T-helper 9 cell (primary cell): Measurements from ENCODE around the gene FBXL17.
"Not testable (repeated sequence)": the region's sequence is repeated elsewhere in the genome, so short reads cannot be mapped to it uniquely, and the experiment has no call there.

Experiments
- DNase-seq: peaks from one replicate; pipeline ENCODE4 v3.0.0-alpha.2; 2020
- total RNA-seq, 2 donors: gene quantifications; one replicate each; lab custom pipeline; 2026; lab: John Stamatoyannopoulos, UW

Gene FBXL17
- total RNA-seq, result 26.3 to 30.6 reads per million in 2 donors

DNA sequence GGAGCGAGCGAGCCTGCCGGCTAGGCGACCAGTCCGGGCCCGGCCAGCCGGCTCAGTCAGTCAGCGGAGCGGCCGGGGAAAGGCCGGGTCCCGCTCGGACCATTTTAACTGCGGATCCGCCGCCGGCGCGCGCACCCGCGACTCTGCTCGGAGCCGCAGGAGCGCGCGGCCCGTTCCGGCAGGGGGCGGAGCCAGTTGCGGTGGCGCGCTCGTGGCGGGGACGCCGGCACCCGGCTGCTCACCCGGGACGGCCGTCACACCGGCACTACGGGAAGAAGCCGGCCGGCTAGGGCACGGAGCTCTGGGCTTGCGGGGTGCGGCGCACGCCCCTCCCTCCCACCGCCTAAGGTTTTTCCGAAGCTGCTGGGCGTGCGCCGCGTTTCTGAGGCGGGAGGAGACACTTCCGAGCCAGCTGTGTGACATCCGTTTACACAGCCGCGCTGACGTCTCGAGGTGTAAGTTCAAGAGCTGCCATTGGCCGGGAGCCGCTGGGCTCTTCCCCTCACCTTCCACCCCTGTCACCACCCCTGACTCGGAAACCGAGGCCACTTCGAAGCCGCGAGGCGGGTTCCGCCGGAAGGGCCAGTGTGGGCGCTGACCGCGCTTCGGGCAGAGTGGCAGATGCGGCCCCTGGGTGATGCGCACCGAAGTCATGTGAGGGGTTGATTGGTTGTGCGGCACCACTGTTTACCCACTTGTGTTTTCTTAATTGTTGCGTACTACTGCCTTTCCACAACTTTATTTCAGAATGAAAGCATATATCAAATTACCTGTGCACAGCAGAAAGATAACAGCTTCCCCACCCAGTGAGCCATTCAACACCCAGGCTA, at the start of gene FBXL17:
Gene FBXL17 (minus strand): TSS at position 145 of the 830 bp plus-strand sequence.
- DNase-seq, result peak; percentile 85

DNA sequence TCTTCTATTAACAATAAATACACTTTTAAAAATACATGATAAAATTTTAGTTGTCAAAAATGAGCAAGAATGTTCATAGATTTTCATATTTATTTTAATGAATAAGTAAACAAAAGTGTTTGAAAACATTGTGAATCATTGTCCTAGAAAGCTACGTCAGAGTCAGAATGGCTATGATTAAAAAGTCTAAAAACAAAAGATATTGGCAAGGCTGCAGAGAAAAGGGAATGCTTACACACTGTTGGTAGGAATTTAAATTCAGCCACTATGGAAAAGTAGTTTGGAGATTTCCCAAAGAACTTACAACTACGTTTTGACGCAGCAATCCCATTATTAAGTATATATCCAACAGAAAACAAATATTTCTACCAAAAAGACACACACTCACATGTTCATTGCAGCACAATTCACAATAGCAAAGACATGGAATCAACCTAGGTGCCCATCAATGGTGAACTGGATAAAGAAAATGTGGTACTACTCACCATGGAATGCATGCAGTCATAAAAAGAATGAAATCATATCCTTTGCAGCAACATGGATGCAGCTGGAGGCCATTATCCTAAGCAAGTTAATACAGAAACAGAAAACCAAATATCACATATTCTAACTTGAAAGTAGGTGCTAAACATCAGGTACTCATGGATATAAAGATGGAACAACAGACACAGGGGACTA, 49.2 kb upstream of the FBXL17 start:
- DNase-seq, result no peak

GRCh38 chr5:108421713-108422112, 39.8 kb upstream of the FBXL17 start:
- DNase-seq, result no peak

DNA sequence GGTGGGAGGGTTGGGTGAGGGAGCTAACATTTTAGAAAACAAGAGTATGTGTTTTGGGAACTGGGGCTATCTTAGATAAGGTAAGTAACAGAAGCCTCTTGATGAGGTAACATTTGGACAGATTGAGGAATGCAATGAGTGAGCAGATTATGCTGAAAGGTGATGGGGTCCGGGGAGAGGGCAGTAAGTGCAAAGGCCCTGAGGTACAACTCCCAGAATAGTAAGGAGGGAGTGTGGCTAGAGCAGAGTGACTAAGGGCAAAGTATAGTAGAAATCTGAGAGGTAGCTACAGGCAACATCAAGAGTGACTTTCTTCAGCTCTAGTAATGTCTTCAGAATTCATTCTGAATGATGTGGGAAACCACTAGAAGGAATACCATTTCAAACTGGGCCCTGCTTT, 38.9 kb upstream of the FBXL17 start:
- no peak for DNase-seq

DNA sequence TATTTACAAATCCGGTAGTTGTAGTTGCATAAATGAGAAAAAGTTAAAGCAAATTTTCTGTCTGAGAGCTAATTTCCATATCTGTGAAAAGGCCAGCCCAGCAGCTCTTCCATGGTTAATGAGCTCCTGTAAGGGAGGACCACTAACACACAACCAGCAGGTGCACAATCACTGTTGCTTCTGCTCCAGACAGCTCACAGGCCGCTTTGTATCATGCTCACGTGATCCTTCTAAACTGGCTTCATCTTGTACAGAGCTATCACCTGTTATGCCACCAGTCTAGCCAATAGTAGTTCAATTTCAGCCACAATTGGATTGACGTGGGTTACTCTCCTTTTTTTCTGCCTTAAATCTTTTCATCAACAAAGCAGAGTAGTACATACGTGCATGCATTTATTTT, 38.3 kb upstream of the FBXL17 start:
- no peak for DNase-seq

DNA sequence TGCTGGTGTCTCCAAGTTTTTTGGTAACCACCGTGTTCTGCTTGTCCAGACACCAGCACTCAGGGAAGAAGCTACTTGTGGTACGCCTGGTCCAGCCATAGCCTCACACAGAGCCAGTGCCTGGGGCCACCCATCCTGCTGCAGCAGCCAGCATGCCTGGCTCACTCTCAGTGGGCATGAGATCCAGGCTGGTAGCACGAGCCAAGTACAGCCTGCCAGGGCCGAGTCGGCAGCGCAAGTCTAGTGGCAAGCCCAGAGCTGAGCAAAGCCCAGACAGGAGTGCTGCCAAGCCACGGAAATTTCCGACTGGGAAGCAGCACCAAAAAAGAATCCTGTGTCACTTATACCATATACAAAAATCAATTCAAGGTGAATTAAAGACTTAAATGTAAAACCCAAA, 36.3 kb upstream of the FBXL17 start:
- DNase-seq, result no peak

DNA sequence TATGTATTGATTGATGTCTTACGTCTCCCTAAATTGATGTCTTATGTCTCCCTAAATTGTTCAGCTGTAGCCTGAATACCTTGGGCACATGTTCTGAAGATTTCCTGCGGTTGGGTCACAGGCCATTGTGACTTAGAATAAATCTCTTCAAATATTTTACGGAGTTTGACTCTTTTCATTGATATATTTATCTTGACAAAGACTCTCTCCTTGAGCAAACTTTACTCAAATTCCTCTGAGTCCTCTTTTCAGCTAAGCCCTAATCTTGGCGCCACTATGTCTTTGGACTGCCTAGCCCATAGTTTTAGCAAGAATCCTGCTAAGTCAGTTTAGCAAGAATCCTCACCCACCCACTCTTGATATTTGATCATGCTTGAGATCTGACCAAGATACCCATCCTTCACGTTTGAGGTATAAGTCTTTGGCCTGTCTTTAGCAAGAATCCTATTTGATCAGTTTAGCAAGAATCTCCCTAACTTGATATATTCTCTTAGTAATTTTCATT, 35.3 kb upstream of the FBXL17 start:
- DNase-seq, result no peak

GRCh38 chr5:108415726-108416125, 33.8 kb upstream of the FBXL17 start:
- no peak for DNase-seq

- no peak for DNase-seq
Measured at GRCh38 chr5:108409786-108410185, 27.9 kb upstream of the FBXL17 start.

DNA sequence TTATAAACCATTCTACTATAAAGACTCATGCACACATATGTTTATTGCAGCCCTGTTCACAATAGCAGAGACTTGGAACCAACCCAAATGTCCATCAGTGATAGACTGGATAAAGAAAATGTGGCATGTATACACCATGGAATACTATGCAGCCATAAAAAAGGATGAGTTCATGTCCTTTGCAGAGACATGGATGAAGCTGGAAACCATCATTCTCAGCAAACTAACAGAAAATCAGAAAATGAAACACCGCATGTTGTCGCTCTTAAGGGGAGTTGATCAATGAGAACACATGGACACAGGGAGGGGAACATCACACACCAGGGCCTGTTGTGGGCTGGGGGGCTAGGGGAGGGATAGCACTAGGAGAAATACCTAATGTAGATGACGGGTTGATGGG, 23.3 kb upstream of the FBXL17 start:
- not testable (repeated sequence) for DNase-seq

DNA sequence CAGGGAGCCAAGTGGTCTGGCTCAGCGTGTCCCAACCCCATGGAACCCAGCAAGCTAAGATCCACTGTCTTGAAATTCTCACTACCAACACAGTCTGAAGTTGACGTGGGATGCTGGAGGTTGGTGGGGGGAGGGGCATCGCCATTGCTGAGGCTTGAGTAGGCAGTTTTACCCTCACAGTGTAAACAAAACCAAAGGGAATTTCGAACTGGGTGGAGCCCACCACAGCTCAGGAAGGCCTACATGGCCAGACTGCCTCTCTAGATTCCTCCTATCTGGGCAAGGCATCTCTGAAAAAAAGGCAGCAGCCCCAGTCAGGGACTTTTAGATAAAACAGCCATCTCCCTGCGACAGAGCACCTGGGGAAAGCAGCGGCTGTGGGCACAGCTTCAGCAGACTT, 17.1 kb upstream of the FBXL17 start:
- no peak for DNase-seq

DNA sequence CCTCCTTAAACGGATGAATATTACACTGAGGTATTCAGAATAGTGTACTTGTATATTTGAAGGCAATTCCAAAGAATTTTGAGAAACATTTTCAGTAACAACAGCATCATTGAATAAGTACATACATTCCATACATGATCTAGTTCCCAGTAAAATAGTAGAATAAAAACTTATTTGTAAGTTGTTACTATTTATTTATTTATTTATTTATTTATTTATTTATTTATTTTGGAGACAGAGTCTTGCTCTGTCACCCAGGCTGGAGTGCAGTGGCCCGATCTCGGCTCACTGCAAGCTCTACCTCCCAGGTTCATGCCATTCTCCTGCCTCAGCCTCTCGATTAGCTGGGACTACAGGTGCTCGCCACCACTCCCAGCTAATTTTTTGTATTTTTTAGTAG, 14.9 kb upstream of the FBXL17 start:
- not testable (repeated sequence) for DNase-seq

DNA sequence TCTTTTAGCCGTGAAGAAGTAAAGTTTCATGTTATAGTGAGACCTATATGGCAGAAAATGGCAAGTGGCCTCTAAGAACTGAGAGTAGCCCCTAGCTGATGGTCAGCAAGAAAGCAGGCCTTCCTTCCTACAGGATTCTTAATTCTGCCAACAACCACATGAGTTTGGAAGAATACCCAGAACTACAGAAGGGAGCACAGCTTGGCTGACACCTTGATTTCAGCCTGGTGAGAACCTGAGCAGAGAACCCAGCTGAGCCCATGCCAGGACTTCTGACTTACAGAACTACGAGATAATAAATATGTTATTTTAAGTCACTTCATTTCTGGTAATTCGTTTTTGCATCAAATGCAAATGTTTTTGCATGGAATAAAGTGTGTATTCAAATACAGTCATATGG, 5.9 kb upstream of the FBXL17 start:
- no peak for DNase-seq

DNA sequence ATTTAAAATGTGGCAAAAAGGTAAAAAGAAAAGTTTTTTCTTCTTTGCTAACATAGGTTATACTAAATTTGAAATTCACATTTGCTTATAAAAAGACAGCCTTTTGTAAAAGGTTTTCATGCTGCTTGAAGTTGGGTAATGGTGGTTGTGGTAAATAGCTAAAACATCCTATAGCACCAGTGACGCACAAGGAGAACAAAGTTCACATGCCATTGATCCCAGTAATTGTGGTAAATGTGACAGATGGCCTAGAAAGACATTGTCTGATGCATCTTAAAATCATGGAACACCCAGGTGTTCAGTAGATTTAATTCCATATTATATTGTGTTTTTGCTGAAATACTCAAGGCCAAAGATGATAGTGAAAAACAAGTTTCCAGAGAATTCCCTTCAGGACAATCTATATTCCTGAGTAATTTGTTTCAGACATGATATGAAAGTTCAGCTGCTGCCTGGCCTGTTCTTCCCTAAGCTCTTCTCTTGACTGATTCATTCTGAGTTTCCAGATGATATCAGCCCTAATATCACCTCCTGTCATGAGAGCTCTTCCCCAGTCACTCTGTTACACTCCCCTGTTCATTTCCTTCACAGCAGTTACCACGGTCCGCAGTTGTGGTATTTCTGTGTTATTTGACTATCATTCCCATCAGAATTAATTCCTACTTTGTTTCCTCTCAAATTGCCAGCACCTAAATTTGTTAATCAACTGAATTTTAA, 4.6 kb upstream of the FBXL17 start:
- DNase-seq, result no peak

DNA sequence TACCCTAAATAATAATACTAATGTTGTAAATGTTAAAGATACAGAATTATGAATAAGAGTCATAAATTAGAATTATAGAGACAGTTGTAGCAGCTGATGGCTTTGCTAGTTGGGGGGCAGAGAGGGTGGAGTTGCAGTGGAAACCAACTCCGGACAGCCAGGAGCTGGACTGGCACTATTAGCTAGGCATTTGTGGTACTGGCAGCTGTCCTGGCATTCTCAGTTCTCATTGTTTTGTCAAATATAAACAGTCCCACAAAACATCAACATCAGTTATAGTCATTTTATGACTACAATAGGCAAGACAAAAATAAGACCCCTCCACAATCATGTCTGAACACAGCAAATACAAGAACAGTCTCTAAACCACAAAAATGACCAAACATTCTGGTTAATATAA, 2.8 kb upstream of the FBXL17 start:
- DNase-seq, result no peak

DNA sequence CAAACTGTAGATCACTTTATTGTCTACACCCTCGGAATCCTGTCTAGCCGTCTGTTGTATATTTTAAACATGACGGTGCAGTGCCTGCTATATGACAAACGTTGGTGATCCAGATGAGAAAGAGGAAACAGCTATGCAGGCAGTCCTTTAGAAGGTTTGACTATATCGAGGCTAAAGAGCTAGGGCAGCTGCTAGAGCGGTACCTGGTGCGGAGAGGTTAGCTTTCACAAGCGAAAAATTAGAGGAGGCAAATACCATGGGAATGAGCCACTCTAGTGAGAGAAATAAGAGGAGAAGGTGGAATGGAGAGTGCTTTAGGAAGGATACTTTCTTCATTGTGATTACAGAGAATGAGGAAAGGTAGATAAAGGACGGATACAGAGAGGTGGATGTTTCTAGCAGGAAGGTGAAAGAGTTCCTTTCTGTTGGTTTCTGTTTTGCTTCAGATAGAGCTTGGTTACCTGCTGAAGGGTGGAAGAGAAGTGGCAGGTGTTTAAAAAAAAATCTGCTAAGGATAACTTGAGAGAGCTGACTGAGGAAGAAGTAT, 959 bp upstream of the FBXL17 start:
- DNase-seq, result no peak

GRCh38 chr5:108381350-108381953, 446 bp downstream of the FBXL17 start:
- DNase-seq, result peak; percentile 69

GRCh38 chr5:108380531-108381349, 1.2 kb downstream of the FBXL17 start:
- peak; percentile 50 for DNase-seq

DNA sequence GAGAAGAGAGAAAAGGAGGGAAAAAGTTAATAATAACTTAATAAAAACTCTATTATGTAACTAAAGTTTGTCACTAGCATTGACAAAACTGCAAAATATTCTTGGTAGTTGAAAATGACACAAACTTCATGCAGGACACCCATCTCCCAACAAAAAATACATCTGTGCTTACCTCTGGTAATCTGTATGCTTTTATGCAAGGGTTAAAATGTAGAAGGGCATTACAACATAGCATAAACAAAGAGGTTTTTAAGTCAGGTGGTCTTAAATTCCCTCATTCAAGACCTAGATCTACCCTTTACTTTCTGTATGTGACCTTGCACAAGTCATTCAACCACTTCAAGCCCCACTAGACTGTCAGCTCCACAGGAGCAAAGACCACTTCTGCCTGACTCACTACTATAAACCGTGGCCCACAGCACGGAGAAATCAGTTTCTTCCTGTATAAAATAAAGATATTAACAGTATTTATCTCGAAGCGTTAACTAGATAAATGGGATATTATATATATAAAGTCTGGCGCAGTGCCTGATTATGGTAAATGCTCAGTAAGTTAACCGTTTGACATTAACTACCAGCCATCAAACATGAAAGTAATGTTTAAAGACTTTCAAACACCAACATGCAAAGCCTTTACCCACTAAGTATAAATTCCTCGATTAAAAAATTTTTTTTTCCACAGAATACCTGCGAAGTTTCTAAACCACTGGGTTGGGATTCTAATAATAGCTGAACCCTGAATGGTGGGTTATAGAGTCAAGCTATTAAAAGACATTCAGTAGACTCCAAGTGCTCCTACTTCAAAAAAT, 2.0 kb downstream of the FBXL17 start:
- no peak for DNase-seq

GRCh38 chr5:108375768-108376167, 6.1 kb downstream of the FBXL17 start:
- no peak for DNase-seq

GRCh38 chr5:108373426-108373825, 8.5 kb downstream of the FBXL17 start:
- no peak for DNase-seq
